BJ (cell line): ENCODE measurements around the gene ALG5. TPM values are rescaled to one million over a fixed set of nuclear protein-coding genes. Genes with fewer than 3 reads are reported as not detected.
A peak's percentile ranks its signal among the peaks of the same experiment; 100 is the strongest.

Experiments used
- CTCF ChIA-PET: fragments of 350-600 bp; formaldehyde crosslinking; extraction: SDS; loops from one replicate; lab custom pipeline; 2021; ENCODE audit warnings: antibody characterized with exemption, inconsistent platforms; lab: Yijun Ruan, JAX
- POLR2A ChIA-PET: fragments of 300-600 bp; sonication (Branson Sonifier 250); formaldehyde crosslinking; extraction: SDS; loops from one replicate; lab custom pipeline; 2021; ENCODE audit warnings: antibody characterized with exemption; lab: Charles Lee
- DNase-seq: peaks from one replicate; pipeline ENCODE4 v3.0.0-alpha.2; 2011; ENCODE audit warnings: low read depth
- H3K27me3 ChIP-seq: 2 replicates; pipeline ENCODE4 v1.6.0; 2011; ENCODE audit warnings: low read length; ENCODE audit not compliant: control insufficient read depth, insufficient read depth
- H3K36me3 ChIP-seq: 2 replicates; pipeline ENCODE4 v1.5.1; 2011; ENCODE audit warnings: low read length; ENCODE audit not compliant: control insufficient read depth, insufficient read depth
- H3K4me3 ChIP-seq: 2 replicates; pipeline ENCODE4 v1.5.1; 2011; ENCODE audit warnings: low read depth, mild to moderate bottlenecking, control low read depth, low read length
- CTCF ChIP-seq: IDR thresholded peaks from 2 replicates; pipeline ENCODE4 v1.5.1; 2011; ENCODE audit warnings: low read depth, mild to moderate bottlenecking, control low read depth, inconsistent platforms, low read length, moderate library complexity; ENCODE audit not compliant: insufficient read depth
- polyA minus RNA-seq: library from RNA; depleted of rRNA, polyadenylated mRNA; stranded (reverse); fragments of >200 nt; gene quantifications from 2 replicates; pipeline ENCODE4 v1.2.3, GENCODE V29; 2011; rRNA and poly(A)+ RNA removed
- polyA plus RNA-seq: library from polyadenylated mRNA; depleted of rRNA; stranded (reverse); fragments of >200 nt; gene quantifications from 2 replicates; pipeline ENCODE4 v1.2.3, GENCODE V29; 2011; rRNA removed

The ALG5 gene
- polyA plus RNA-seq (22.6 and 46.4 TPM in 2 replicates), polyA minus RNA-seq (5.7 and 7.8 TPM in 2 replicates)

- ChIA-PET CTCF (interaction anchor here (1.3 to 2.7 kb wide), 7 partner anchors 10 to 71 kb away, joined by 3 to 13 read pairs (median 6); no protein-coding TSS in a partner anchor), POLR2A (no interaction called here)
- no peak for DNase-seq
Measured at GRCh38 chr13:36999054-36999714, at the start of gene ALG5. Gene ALG5, minus strand, starts transcription at chr13:36999340. Its CDS starts 40 bp downstream, at chr13:36999300.

GRCh38 chr13:37047846-37048245 is 48.7 kb upstream of the ALG5 start:
- Histone ChIP-seq H3K27me3 (no peaks in the 10 kb centered on the region), H3K36me3 (peaks cover 7% of the 10 kb centered on the region), H3K4me3 (no peak overlapping the region)
- POLR2A ChIA-PET, result interaction anchor here (0.5 kb wide), 1 partner anchor 10 kb away, joined by 3 read pairs; no protein-coding TSS in a partner anchor
- no peak for TF ChIP-seq CTCF
- no peak for DNase-seq
- CTCF ChIA-PET, result no interaction called here

More at GRCh38 chr13:36999054-36999714, at the start of gene ALG5:
- Histone ChIP-seq H3K27me3 (no peaks in the 10 kb centered on the region), H3K4me3 (peak within 1 kb of the TSS; percentile 85), H3K36me3 (no peaks in the 10 kb centered on the region)
- peak; percentile 70 for TF ChIP-seq CTCF

GRCh38 chr13:37047032-37047431 is 47.9 kb upstream of the ALG5 start:
- ChIA-PET CTCF (no interaction called here), POLR2A (no interaction called here)
- peaks cover 7% of the 10 kb centered on the region for H3K36me3 ChIP-seq

GRCh38 chr13:37046062-37046461 is 46.9 kb upstream of the ALG5 start:
- no peak for TF ChIP-seq CTCF
- H3K4me3 ChIP-seq, result no peak overlapping the region
- POLR2A ChIA-PET, result no interaction called here
- no peaks in the 10 kb centered on the region for H3K27me3 ChIP-seq
- CTCF ChIA-PET, result no interaction called here
- peaks cover 10% of the 10 kb centered on the region for H3K36me3 ChIP-seq
- no peak for DNase-seq

More at GRCh38 chr13:37047032-37047431, 47.9 kb upstream of the ALG5 start:
- H3K4me3 ChIP-seq, result no peak overlapping the region
- H3K27me3 ChIP-seq, result no peaks in the 10 kb centered on the region
- DNase-seq, result no peak
- no peak for TF ChIP-seq CTCF

GRCh38 chr13:37040789-37041188 is 41.6 kb upstream of the ALG5 start:
- ChIA-PET CTCF (interaction anchor here (1.1 kb wide), 1 partner anchor 22 kb away, joined by 3 read pairs; no protein-coding TSS in a partner anchor), POLR2A (no interaction called here)
- no peaks in the 10 kb centered on the region for H3K27me3 ChIP-seq
- H3K4me3 ChIP-seq, result no peak overlapping the region
- no peak for TF ChIP-seq CTCF
- peaks cover 8% of the 10 kb centered on the region for H3K36me3 ChIP-seq
- no peak for DNase-seq
